ENCODE results near the gene BABAM1.

BABAM1 gene

DNA sequence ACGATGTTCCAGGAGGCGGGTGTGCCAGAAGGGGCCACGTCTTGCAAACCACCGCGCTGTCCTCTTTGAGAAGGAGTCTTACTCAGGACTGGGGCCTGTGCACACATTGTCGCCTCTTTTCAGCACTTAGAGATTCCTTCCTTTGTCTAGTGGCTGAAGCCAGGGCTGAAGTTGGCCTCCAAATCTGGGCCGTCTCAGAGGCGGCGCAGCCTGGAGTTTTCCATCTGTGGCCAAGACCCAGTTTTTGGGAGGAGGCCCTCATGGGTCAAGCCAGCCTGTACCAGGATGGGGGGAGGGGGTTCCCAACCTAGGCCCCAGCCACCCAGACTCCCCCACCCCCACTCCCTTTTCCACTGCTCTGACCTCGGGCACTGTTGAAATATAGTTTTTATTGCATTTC is 55.6 kb downstream of the BABAM1 start:
- H3K27ac ChIP-seq, result no peak overlapping the region
- TF ChIP-seq, protein P1, sequence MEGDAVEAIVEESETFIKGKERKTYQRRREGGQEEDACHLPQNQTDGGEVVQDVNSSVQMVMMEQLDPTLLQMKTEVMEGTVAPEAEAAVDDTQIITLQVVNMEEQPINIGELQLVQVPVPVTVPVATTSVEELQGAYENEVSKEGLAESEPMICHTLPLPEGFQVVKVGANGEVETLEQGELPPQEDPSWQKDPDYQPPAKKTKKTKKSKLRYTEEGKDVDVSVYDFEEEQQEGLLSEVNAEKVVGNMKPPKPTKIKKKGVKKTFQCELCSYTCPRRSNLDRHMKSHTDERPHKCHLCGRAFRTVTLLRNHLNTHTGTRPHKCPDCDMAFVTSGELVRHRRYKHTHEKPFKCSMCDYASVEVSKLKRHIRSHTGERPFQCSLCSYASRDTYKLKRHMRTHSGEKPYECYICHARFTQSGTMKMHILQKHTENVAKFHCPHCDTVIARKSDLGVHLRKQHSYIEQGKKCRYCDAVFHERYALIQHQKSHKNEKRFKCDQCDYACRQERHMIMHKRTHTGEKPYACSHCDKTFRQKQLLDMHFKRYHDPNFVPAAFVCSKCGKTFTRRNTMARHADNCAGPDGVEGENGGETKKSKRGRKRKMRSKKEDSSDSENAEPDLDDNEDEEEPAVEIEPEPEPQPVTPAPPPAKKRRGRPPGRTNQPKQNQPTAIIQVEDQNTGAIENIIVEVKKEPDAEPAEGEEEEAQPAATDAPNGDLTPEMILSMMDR (conservative IDR thresholded peaks at IDR 0.05), result no peak

DNA sequence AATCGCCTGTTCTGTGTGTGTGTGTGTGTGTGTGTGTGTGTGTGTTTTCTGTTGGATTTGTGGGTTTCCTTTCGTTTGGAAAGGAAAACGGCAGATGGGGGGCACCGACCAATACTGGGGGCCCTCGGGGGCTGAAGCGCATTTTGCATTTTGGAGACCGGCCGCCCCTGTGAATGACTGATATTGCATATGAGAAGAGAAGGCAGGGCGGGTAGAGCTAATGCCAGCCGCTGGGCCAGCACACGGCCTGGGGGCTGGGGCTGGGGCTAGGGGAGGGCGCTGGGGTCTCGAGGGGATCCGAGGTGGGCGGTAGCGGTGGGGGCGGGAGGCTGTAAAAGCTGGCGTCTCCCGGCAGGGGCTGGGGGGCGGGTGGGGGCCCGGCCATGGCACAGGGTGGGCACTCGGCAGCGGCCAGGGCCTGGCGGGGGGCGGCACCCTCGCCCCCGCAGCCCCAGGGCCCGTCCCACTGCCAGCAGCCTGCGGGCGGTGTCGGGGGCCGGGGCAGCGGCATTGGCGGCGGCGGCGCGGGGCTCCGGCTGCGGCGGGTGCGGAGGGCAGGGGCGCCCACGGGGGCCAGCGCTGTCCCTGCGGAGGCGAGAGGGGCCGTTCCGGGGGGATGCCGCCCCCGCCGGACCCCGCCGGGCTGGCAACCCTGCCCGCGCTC is 56.2 kb downstream of the BABAM1 start:
- no peak overlapping the region for H3K27ac ChIP-seq
- TF ChIP-seq, protein P1 (conservative IDR thresholded peaks at IDR 0.05), result no peak

DNA sequence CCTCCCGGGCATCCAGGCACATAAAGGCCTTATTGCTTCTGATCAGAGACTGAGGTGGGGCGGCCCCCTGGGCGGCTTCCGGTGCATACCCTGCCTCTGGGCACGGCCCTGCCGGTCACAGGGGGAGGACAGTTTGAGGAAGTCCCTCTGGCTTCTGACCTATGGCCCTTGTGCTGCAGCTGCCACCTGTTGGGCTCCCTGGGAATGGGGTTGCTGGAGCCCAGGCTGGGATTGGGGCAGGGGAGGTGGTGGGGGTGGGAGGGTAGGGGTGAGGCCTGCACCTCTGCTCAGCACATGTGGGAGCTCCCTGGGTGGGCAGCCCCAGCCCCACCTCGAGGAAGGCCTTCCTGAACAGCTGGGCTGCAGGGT is 56.7 kb downstream of the BABAM1 start:
- TF ChIP-seq, protein P1 (conservative IDR thresholded peaks at IDR 0.05), result no peak

DNA sequence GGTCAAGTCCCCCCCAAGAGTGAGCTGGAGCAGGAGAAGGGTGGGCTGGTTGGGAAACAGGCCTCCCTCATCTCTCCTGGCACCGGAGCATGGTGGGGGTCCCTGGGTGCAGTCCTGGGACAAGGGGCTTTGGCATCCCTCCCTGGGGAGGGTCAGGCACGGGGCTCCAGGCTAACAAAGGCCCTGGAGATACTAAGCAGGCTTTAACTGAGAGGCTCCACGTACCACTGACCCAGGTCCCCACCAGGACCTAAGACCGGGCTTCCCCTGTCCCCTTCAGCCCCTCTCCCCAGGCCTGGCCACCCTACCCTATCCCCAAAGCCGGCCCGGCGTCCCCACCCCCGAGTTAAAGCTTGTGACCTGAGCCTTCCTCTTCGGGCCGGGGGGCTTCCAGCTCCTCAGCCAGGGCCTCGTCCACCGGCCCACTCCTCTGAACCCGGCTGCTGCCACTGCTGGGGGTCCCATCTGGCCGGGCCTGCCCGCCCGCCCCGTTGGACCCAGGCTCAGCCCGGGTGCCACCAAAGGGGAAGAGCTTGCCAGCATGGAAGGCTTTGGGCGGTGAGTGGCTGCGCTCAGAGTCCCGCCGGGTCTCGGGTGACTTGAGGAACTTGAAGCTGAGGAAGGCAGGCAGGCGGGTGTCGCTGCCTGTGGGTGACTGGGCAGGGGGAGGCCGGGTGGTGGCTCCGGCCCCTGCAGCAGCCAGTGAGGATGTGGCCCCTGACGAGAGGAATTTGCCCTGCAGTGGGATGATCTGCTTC is 57.3 kb downstream of the BABAM1 start:
- H3K27ac ChIP-seq, result no peak overlapping the region
- TF ChIP-seq, protein P1 (conservative IDR thresholded peaks at IDR 0.05), result no peak

More for the DNA sequence above, 56.7 kb downstream of the BABAM1 start:
- H3K27ac ChIP-seq, result no peak overlapping the region

DNA sequence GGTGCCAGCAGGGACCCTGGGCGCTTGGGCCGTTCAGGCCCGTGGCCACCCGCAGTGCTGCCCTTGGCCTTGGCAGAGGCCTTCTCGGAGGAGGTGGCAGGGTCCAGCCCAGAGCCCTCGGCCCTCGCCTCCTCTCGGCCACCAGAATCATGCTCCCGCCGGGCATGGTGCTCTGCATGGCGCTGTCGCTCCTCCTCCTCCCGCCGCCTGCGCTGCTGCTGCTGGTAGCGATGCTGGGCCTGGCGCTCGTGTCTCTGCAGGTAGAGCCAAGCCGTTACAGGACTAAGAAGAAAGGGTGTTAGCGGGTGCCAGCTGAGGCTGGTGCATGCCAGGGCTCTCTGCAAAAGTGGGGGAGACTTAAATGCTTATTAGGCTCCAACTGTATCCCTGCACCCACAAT is 57.9 kb downstream of the BABAM1 start:
- no peak overlapping the region; the same call in 1 of the 2 replicates for H3K27ac ChIP-seq
- TF ChIP-seq, protein P1 (conservative IDR thresholded peaks at IDR 0.05), result no peak

DNA sequence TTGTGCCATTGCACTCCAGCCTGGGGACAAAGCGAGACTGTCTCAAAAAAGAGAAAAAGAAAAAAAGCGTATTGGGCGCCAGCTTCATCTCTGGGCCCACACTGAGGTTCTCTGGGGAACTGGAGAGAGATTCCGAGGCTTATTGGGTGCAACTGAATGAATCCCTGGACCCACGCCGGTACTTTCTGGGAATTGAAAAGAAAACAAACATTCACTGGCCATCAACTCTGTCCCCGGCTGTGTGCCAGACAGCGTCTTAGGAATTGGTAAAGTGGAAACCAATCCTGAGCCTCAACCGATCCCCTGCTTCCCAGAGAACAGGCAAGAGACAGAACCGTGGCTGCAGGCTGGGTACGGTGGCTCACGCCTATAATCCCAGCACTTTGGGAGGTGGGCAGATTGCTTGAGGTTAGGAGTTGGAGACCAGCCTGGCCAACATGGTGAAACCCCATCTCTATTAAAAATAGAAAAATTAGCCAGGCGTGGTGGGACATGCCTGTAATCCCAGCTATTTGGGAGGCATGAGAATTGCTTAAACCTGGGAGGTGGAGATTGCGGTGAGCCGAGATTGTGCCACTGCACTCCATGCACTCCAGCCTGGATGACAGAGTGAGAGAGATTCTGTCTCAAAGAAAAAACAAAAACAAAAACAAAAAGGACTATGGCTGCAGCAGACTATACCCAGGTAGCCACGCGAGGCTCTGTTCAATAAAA is 58.8 kb downstream of the BABAM1 start:
- H3K27ac ChIP-seq, result peak overlapping the region; percentile 93

DNA sequence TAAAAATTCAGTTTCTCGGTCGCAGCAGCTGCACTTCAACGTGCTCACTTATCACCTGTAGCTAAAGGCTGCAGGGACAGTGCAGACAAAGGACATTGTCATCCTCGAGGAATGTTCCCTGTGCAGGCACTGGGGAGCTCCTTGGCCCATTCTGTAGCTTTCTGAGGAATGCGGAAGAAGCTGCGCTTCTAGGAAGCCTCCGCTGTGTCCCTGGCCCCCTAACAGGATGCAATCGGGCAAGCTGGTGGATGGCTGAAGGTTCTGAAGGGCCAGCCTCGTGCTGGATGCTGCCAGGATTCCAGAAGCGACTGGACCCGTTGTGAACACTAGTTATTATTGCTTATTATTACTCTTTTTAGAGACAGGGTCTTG is 59.3 kb downstream of the BABAM1 start:
- peak overlapping the region; percentile 93 for H3K27ac ChIP-seq
- TF ChIP-seq, protein P1 (conservative IDR thresholded peaks at IDR 0.05), result no peak

More for the DNA sequence above, 58.8 kb downstream of the BABAM1 start:
- TF ChIP-seq, protein P1 (conservative IDR thresholded peaks at IDR 0.05), result no peak
